GM21360 (cell line): Measurements from ENCODE around the gene CD82.
"Not testable (repeated sequence)": the region's sequence is repeated elsewhere in the genome, so short reads cannot be mapped to it uniquely, and the experiment has no call there.

Source experiments
- ATAC-seq: cut with Tn5 transposase; IDR thresholded peaks from one replicate; pipeline ENCODE4 v1.9.1; 2021; ENCODE audit warnings: mild to moderate bottlenecking, moderate library complexity; ENCODE audit not compliant: unreplicated experiment

The CD82 gene

GRCh38 chr11:44658506-44658850, 93.0 kb downstream of the CD82 start:
- no peak for ATAC-seq

GRCh38 chr11:44659641-44660040, 94.2 kb downstream of the CD82 start:
- no peak for ATAC-seq

GRCh38 chr11:44660535-44660934, 95.1 kb downstream of the CD82 start:
- not testable (repeated sequence) for ATAC-seq

GRCh38 chr11:44661311-44661717, 95.9 kb downstream of the CD82 start:
- no peak for ATAC-seq
